ENCODE measurements around the gene EPN1. TPM values are rescaled to one million over a fixed set of nuclear protein-coding genes. Genes with fewer than 3 reads are reported as not detected.
A peak's percentile ranks its signal among the peaks of the same experiment; 100 is the strongest.

EPN1 gene
- total and polyA plus RNA-seq, 8 donors: 67.7 to 120 (median 95.1) TPM

DNA sequence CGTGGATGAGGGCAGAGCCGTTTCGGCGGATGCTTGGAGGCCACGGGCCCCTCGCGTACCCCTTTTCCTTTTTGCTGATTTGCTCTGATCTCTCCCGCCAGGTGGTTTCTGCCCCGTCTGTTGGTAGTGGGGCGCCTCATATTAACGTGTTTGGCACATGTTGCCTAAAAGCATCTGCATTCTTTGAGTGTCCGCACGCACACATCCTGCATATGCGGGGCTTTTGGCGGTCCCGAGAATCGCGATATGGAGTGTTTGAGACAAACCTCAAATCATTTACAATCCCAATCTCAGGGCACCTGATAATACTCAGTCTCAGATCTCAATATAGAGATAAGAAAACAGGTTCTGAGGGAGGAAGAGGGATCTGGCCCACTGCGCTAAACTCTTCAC, 19.4 kb upstream of the EPN1 start:
- ATAC-seq (no peak), DNase-seq (no peak)
- H3K36me3 ChIP-seq: peaks cover 0 to 29% of the 10 kb centered on the region in 2 donors
- peaks cover 38 to 56% of the 10 kb centered on the region in 2 donors for H3K4me1 ChIP-seq
- no peaks in the 10 kb centered on the region for H3K27me3 ChIP-seq
- TF ChIP-seq, protein P1, sequence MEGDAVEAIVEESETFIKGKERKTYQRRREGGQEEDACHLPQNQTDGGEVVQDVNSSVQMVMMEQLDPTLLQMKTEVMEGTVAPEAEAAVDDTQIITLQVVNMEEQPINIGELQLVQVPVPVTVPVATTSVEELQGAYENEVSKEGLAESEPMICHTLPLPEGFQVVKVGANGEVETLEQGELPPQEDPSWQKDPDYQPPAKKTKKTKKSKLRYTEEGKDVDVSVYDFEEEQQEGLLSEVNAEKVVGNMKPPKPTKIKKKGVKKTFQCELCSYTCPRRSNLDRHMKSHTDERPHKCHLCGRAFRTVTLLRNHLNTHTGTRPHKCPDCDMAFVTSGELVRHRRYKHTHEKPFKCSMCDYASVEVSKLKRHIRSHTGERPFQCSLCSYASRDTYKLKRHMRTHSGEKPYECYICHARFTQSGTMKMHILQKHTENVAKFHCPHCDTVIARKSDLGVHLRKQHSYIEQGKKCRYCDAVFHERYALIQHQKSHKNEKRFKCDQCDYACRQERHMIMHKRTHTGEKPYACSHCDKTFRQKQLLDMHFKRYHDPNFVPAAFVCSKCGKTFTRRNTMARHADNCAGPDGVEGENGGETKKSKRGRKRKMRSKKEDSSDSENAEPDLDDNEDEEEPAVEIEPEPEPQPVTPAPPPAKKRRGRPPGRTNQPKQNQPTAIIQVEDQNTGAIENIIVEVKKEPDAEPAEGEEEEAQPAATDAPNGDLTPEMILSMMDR (IDR thresholded peaks at IDR 0.05): no peak
- intact Hi-C loops (cut with DNase I): no loop called here
- H3K9me3 ChIP-seq: no peaks in the 10 kb centered on the region
- peak overlapping the region; percentile 99 to 100 for H3K27ac ChIP-seq
- peak overlapping the region; percentile 97 to 100 for H3K4me3 ChIP-seq

DNA sequence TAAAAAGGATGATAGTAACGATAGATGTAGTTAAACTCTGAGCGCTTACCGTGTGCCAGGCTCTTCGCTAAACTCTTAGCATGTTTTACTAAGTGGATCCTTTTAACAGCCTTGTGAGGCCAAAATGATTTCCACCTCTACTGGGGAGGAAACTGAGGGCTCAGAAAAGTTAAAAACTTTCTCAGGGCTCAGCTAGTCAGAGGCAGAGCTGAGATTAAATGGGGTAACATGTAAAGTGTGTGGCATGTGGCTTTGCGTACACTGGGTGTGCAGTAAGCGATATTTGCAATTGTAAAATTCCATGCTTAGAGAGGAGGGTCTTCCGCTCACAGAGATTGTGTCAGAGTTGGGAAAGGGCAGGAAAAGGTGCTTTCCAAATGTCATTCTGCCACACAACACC, 18.5 kb upstream of the EPN1 start:
- Histone ChIP-seq H3K9me3 (no peaks in the 10 kb centered on the region), H3K27ac (no peak overlapping the region), H3K36me3 (peaks cover 0 to 37% of the 10 kb centered on the region in 2 donors), H3K27me3 (no peaks in the 10 kb centered on the region), H3K4me3 (peak overlapping the region; percentile 97 to 100), H3K4me1 (peaks cover 38 to 56% of the 10 kb centered on the region in 2 donors)
- TF ChIP-seq, protein P1 (IDR thresholded peaks at IDR 0.05): no peak
- ATAC-seq: no peak
- intact Hi-C loops (cut with DNase I): no loop called here
- DNase-seq: no peak

DNA sequence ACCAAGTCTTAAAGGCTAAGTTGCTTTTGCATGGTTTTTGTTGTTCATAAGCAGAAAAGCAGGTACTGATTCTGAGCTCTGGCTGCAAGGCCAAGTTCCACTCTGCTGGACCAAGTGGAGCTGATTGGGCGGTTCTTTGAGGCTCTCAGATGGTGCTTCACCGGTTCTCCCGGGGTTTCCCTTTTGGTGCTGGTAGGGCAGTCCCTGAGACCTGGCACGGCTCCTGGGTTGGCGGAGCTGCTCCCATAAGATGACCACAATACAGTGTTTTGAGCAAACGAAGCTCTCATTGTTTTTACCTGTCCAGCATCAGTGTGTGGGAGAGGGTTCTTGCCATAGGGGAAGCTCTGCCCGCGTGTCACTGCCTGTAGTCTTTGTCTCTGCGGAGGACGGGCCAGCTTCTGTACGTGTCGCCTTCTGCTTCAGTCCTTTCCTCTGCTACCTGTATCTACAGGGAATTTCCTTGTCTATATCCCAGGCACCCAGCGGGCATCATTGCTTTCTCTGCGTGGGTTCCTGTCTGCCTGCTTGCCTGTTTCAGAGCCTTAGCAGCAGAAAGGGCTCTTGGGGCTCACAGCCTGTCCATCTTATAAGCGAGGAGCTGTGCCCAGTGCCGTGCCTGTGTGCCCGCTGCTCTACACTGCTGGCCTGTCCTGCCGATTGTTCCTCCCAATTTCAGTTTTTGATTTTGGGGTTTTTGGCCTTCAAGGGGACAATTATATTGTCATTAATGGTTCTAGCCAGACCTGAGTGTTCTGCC, 17.9 kb upstream of the EPN1 start:
- intact Hi-C loops (cut with DNase I): no loop called here
- DNase-seq (peak in 2 of 4 donors; percentile 59 to 66), ATAC-seq (no peak)
- peaks cover 38 to 56% of the 10 kb centered on the region in 2 donors for H3K4me1 ChIP-seq
- no peaks in the 10 kb centered on the region for H3K9me3 ChIP-seq
- TF ChIP-seq, protein P1 (IDR thresholded peaks at IDR 0.05): no peak
- peaks cover 0 to 38% of the 10 kb centered on the region in 2 donors for H3K36me3 ChIP-seq
- peak overlapping the region in 1 of 2 donors; percentile 97 for H3K4me3 ChIP-seq
- no peaks in the 10 kb centered on the region for H3K27me3 ChIP-seq
- no peak overlapping the region for H3K27ac ChIP-seq

DNA sequence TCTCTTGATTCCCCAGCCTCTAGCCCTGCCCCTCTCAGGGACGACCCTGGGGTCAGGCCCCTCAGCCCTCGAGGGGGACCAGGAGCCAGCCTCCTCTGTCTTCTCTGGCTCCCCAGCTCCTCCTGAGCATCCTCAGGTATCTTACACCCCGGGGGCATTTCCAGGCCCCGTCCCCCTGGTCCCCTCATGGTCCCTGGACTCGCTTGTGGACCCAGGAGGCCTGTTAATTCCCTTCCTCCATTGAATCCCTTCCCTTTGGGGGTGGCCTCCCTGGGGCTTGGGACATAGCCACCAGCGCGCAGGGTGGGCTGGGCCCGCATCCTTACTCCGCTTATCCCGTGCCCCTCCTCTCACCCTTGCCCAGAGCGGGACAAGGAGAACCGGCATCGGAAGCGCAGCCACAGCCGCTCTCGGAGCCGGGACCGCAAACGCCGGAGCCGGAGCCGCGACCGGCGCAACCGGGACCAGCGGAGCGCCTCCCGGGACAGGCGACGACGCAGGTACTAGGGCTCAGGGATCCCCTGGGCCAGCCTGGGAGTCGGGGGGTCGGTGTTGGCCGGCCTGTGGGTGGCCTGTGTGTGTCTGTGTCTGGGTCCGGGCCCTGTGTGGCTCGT, 16.1 kb upstream of the EPN1 start:
- peak in 1 of 4 donors; percentile 76 for DNase-seq
- H3K36me3 ChIP-seq: peaks cover under 1 to 50% of the 10 kb centered on the region in 2 donors

DNA sequence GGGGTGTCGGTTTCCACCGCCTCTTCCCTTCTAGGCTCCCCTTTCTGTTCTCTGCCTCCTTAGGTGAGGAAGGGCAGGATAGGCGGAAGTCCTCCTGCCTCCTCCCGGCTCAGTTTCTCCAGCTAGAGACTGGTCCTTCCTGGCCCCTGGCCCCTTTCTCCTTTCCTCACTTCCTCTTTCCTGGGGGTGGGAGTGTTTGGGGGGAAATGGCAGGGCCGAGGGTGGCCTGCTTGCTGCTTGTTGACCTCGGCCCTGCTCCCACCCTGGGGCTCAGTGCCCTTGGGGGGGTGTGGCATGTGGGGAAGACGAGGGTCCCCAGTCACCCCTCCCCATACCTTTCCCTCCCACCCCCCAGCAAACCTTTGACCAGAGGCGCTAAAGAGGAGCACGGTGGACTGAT, 15.2 kb upstream of the EPN1 start:
- no peaks in the 10 kb centered on the region for H3K9me3 ChIP-seq
- ATAC-seq: no peak
- intact Hi-C loops (cut with DNase I): no loop called here
- peaks cover 38 to 48% of the 10 kb centered on the region in 2 donors for H3K4me1 ChIP-seq
- TF ChIP-seq, protein P1 (IDR thresholded peaks at IDR 0.05): no peak
- no peak overlapping the region for H3K4me3 ChIP-seq
- peak in 1 of 4 donors; percentile 31 for DNase-seq
- H3K36me3 ChIP-seq: peaks cover 4 to 59% of the 10 kb centered on the region in 2 donors
- no peak overlapping the region for H3K27ac ChIP-seq
- H3K27me3 ChIP-seq: no peaks in the 10 kb centered on the region

More for the DNA sequence above, 16.1 kb upstream of the EPN1 start:
- Histone ChIP-seq H3K4me1 (peaks cover 38 to 48% of the 10 kb centered on the region in 2 donors), H3K27ac (no peak overlapping the region), H3K9me3 (no peaks in the 10 kb centered on the region), H3K27me3 (no peaks in the 10 kb centered on the region), H3K4me3 (no peak overlapping the region)
- TF ChIP-seq, protein P1 (IDR thresholded peaks at IDR 0.05): no peak
- no peak for ATAC-seq
- intact Hi-C loops (cut with DNase I): no loop called here

All from left lung (tissue), 10 donors.